CD4-positive, CD25-positive, alpha-beta regulatory T cell (primary cell): Measurements from ENCODE around the gene SH2B2. TPM values are rescaled to one million over a fixed set of nuclear protein-coding genes. Genes with fewer than 3 reads are reported as not detected.

Source experiments
- ATAC-seq, 2 donors: fragments of 150-1000 bp; cut with Tn5 transposase; one replicate each; pipeline ENCODE4 v1.10.0; 2021; ENCODE audit warnings: low read depth in 2 of 2, moderate number of reproducible peaks in 2 of 2, moderate library complexity in 1 of 2
- DNase-seq, 3 donors: peaks; one replicate each; pipeline versions ENCODE4 v3.0.0 to v3.0.0-alpha.2; 2012 to 2022; ENCODE audit warnings: mixed read lengths in 1 of 3
- H3K27ac ChIP-seq: one replicate; pipeline ENCODE4 v1.7.0; 2013; ENCODE audit warnings: mild to moderate bottlenecking, low read length; ENCODE audit not compliant: insufficient read depth, poor library complexity, severe bottlenecking
- H3K27me3 ChIP-seq: one replicate; pipeline ENCODE4 v1.7.0; 2013; ENCODE audit warnings: low read length; ENCODE audit not compliant: control insufficient read depth, insufficient read depth
- H3K36me3 ChIP-seq: one replicate; pipeline ENCODE4 v1.7.0; 2013; ENCODE audit warnings: mild to moderate bottlenecking, low read length, moderate library complexity; ENCODE audit not compliant: control insufficient read depth, insufficient read depth
- H3K4me1 ChIP-seq: 2 replicates; pipeline ENCODE4 v1.7.0; 2013; ENCODE audit warnings: mild to moderate bottlenecking, low read length; ENCODE audit not compliant: insufficient read depth, control insufficient read depth, poor library complexity, severe bottlenecking
- H3K4me3 ChIP-seq: one replicate; pipeline ENCODE4 v1.7.0; 2013; ENCODE audit warnings: low read depth, mild to moderate bottlenecking, low read length, moderate library complexity
- H3K9me3 ChIP-seq, 2 experiments: 1 replicate in 1 of 2; 2 replicates in 1 of 2; pipeline ENCODE4 v1.7.0; 2013; ENCODE audit warnings: low read length in 2 of 2, mild to moderate bottlenecking in 1 of 2, moderate library complexity in 1 of 2; ENCODE audit not compliant: control insufficient read depth in 2 of 2
- H3K27ac Mint-ChIP-seq, 3 donors: one replicate each; pipeline ENCODE4 v1.8.0; 2020 to 2022; ENCODE audit warnings: mild to moderate bottlenecking in 3 of 3, mixed read lengths in 3 of 3, moderate library complexity in 2 of 3
- H3K27me3 Mint-ChIP-seq: one replicate; pipeline ENCODE4 v1.8.0; 2022; ENCODE audit warnings: mild to moderate bottlenecking, mixed read lengths
- H3K36me3 Mint-ChIP-seq: one replicate; pipeline ENCODE4 v1.8.0; 2020; ENCODE audit warnings: mixed read lengths
- H3K4me1 Mint-ChIP-seq, 4 donors: one replicate each; pipeline ENCODE4 v1.8.0; 2020 to 2022; ENCODE audit warnings: mixed read lengths in 4 of 4, mild to moderate bottlenecking in 1 of 4
- H3K4me3 Mint-ChIP-seq, 4 donors: one replicate each; pipeline ENCODE4 v1.8.0; 2020 to 2022; ENCODE audit warnings: mild to moderate bottlenecking in 4 of 4, mixed read lengths in 4 of 4, moderate library complexity in 3 of 4
- H3K9me3 Mint-ChIP-seq, 7 donors: one replicate each; pipeline ENCODE4 v1.8.0; 2020 to 2022; ENCODE audit warnings: mixed read lengths in 7 of 7, mild to moderate bottlenecking in 3 of 7, moderate library complexity in 2 of 7
- polyA plus RNA-seq, 4 donors: library from polyadenylated mRNA; unstranded; fragments of 300-500 nt; fragmentation: Illumina TruSeq; gene quantifications; one replicate each; pipeline ENCODE4 v1.2.3, GENCODE V29; 2021
- total RNA-seq: library from RNA; stranded (reverse); gene quantifications from one replicate; pipeline ENCODE4 v1.2.3, GENCODE V29; 2022

SH2B2 gene
- total and polyA plus RNA-seq, 5 donors from 2014 or later, result 0.24 to 0.94 (median 0.70) TPM

GRCh38 chr7:102291056-102291915 lies 4.6 kb downstream of the SH2B2 start:
- Histone ChIP-seq H3K4me1 (peaks cover 13% of the 10 kb centered on the region), H3K36me3 (no peaks in the 10 kb centered on the region), H3K27ac (no peak overlapping the region), H3K27me3 (no peaks in the 10 kb centered on the region), H3K9me3 (no peaks in the 10 kb centered on the region), H3K4me3 (no peak overlapping the region)
- Mint-ChIP-seq H3K9me3 (no peaks in the 10 kb centered on the region), H3K27ac (no peak overlapping the region), H3K4me3 (no peak overlapping the region), H3K27me3 (peaks cover 7% of the 10 kb centered on the region), H3K36me3 (no peaks in the 10 kb centered on the region), H3K4me1 (peaks cover 0 to 24% (median 5%) of the 10 kb centered on the region in 4 donors)
- ATAC-seq (no peak), DNase-seq (peak in 1 of 3 donors; percentile 26)

GRCh38 chr7:102291916-102292267 lies 5.2 kb downstream of the SH2B2 start:
- peaks cover 7% of the 10 kb centered on the region for H3K27me3 Mint-ChIP-seq
- peaks cover 0 to 24% (median 5%) of the 10 kb centered on the region in 4 donors for H3K4me1 Mint-ChIP-seq
- Histone ChIP-seq H3K4me3 (no peak overlapping the region), H3K27ac (no peak overlapping the region), H3K4me1 (peaks cover 12% of the 10 kb centered on the region), H3K27me3 (no peaks in the 10 kb centered on the region), H3K9me3 (no peaks in the 10 kb centered on the region), H3K36me3 (no peaks in the 10 kb centered on the region)
- ATAC-seq, result no peak
- H3K9me3 Mint-ChIP-seq, result no peaks in the 10 kb centered on the region
- H3K4me3 Mint-ChIP-seq, result no peak overlapping the region
- H3K27ac Mint-ChIP-seq, result no peak overlapping the region
- no peaks in the 10 kb centered on the region for H3K36me3 Mint-ChIP-seq
- DNase-seq, result no peak

GRCh38 chr7:102292813-102293798 lies 6.4 kb downstream of the SH2B2 start:
- Histone ChIP-seq H3K9me3 (no peaks in the 10 kb centered on the region), H3K27ac (no peak overlapping the region), H3K27me3 (no peaks in the 10 kb centered on the region), H3K4me3 (no peak overlapping the region), H3K4me1 (peaks cover 3% of the 10 kb centered on the region), H3K36me3 (no peaks in the 10 kb centered on the region)
- Mint-ChIP-seq H3K4me3 (no peak overlapping the region), H3K9me3 (peaks cover 0 to 1% (median 0%) of the 10 kb centered on the region in 7 donors), H3K27me3 (peaks cover 5% of the 10 kb centered on the region), H3K4me1 (peaks cover 0 to 24% (median 5%) of the 10 kb centered on the region in 4 donors), H3K36me3 (no peaks in the 10 kb centered on the region), H3K27ac (no peak overlapping the region)
- ATAC-seq, result no peak
- DNase-seq, result no peak

- DNase-seq (no peak), ATAC-seq (no peak)
- Histone ChIP-seq H3K27me3 (no peaks in the 10 kb centered on the region), H3K27ac (no peak overlapping the region), H3K4me1 (no peaks in the 10 kb centered on the region), H3K36me3 (no peaks in the 10 kb centered on the region), H3K9me3 (no peaks in the 10 kb centered on the region), H3K4me3 (no peak overlapping the region)
- no peaks in the 10 kb centered on the region for H3K36me3 Mint-ChIP-seq
- H3K4me3 Mint-ChIP-seq, result no peak overlapping the region
- H3K27ac Mint-ChIP-seq, result peak overlapping the region in 1 of 3 donors; percentile 42
- no peaks in the 10 kb centered on the region for H3K27me3 Mint-ChIP-seq
- H3K9me3 Mint-ChIP-seq, result peaks cover 0 to 1% (median 0%) of the 10 kb centered on the region in 7 donors
- peaks cover 0 to 11% (median 5%) of the 10 kb centered on the region in 4 donors for H3K4me1 Mint-ChIP-seq
Observed at GRCh38 chr7:102294589-102294988, 7.9 kb downstream of the SH2B2 start.

GRCh38 chr7:102295346-102296178 lies 8.9 kb downstream of the SH2B2 start:
- no peak overlapping the region for H3K27ac ChIP-seq
- Mint-ChIP-seq H3K27ac (peak overlapping the region in 1 of 3 donors; percentile 21), H3K4me1 (peaks cover 0 to 9% (median 5%) of the 10 kb centered on the region in 4 donors), H3K36me3 (no peaks in the 10 kb centered on the region), H3K4me3 (no peak overlapping the region), H3K27me3 (no peaks in the 10 kb centered on the region), H3K9me3 (peaks cover 0 to 1% (median 0%) of the 10 kb centered on the region in 7 donors)
- DNase-seq (no peak), ATAC-seq (no peak)
- H3K36me3 ChIP-seq, result no peaks in the 10 kb centered on the region
- H3K4me1 ChIP-seq, result no peaks in the 10 kb centered on the region
- H3K27me3 ChIP-seq, result no peaks in the 10 kb centered on the region
- no peaks in the 10 kb centered on the region for H3K9me3 ChIP-seq
- no peak overlapping the region for H3K4me3 ChIP-seq

- Histone ChIP-seq H3K9me3 (no peaks in the 10 kb centered on the region), H3K4me1 (no peaks in the 10 kb centered on the region), H3K27ac (no peak overlapping the region), H3K4me3 (no peak overlapping the region), H3K27me3 (no peaks in the 10 kb centered on the region), H3K36me3 (no peaks in the 10 kb centered on the region)
- DNase-seq, result no peak
- no peak for ATAC-seq
- H3K4me3 Mint-ChIP-seq, result no peak overlapping the region
- peaks cover 0 to 1% (median 0%) of the 10 kb centered on the region in 7 donors for H3K9me3 Mint-ChIP-seq
- no peaks in the 10 kb centered on the region for H3K27me3 Mint-ChIP-seq
- H3K27ac Mint-ChIP-seq, result no peak overlapping the region
- H3K36me3 Mint-ChIP-seq, result no peaks in the 10 kb centered on the region
- H3K4me1 Mint-ChIP-seq, result peaks cover 0 to 9% (median 5%) of the 10 kb centered on the region in 4 donors
Observed at GRCh38 chr7:102296179-102296438, 9.4 kb downstream of the SH2B2 start.

GRCh38 chr7:102296514-102296913 lies 9.8 kb downstream of the SH2B2 start:
- H3K4me1 ChIP-seq, result no peaks in the 10 kb centered on the region
- no peak overlapping the region for H3K27ac ChIP-seq
- no peak overlapping the region for H3K27ac Mint-ChIP-seq
- H3K4me3 ChIP-seq, result no peak overlapping the region
- H3K27me3 Mint-ChIP-seq, result no peaks in the 10 kb centered on the region
- no peak for DNase-seq
- peaks cover 0 to 5% (median 2%) of the 10 kb centered on the region in 4 donors for H3K4me1 Mint-ChIP-seq
- H3K4me3 Mint-ChIP-seq, result no peak overlapping the region
- ATAC-seq, result no peak
- H3K36me3 Mint-ChIP-seq, result no peaks in the 10 kb centered on the region
- no peaks in the 10 kb centered on the region for H3K36me3 ChIP-seq
- no peaks in the 10 kb centered on the region for H3K9me3 ChIP-seq
- H3K9me3 Mint-ChIP-seq, result peaks cover 0 to 1% (median 0%) of the 10 kb centered on the region in 7 donors
- no peaks in the 10 kb centered on the region for H3K27me3 ChIP-seq
